ENCODE measurements around the gene MPDU1.

GRCh38 chr17:7559320-7560171 lies 24.1 kb upstream of the MPDU1 start:
- no peak for TF ChIP-seq EZH2phosphoT487 (IDR thresholded peaks at IDR 0.05; ENCODE audit: low read depth, severe bottlenecking, unreplicated experiment)
- TF ChIP-seq CTCF (IDR thresholded peaks at IDR 0.05; ENCODE audit: poor library complexity) = no peak

All from hepatocyte (in vitro differentiated cells).